ENCODE data around the gene ACP1. TPM values are rescaled to one million over a fixed set of nuclear protein-coding genes. Genes with fewer than 3 reads are reported as not detected.

Gene ACP1
- total and polyA plus RNA-seq, 2 of the 8 experiments (the other 6 are each of a cell fraction or from before 2014, with no cell fraction given): 115 to 155 TPM

- FAIRE-seq (no peak), DNase-seq (ENCODE audit: low read depth in 1 of 2, low spot score in 2 of 2) (no peak)
- Histone ChIP-seq H2BK12ac (ENCODE audit: low read depth, low read length) (no peak overlapping the region), H3K9me3 (ENCODE audit: insufficient read depth in 2 of 2, low read depth in 1 of 2, low read length in 1 of 2) (peaks cover 11 to 12% of the 10 kb centered on the region in 2 experiments), H3K23ac (ENCODE audit: insufficient read length) (no peak overlapping the region), H2AK5ac (ENCODE audit: low read depth, low read length) (no peak overlapping the region), H3K56ac (replicated peaks; ENCODE audit: insufficient read length, low read depth, low read length) (no peak overlapping the region), H3K79me2 (ENCODE audit: control insufficient read depth in 1 of 2, insufficient read depth in 2 of 2, low read length in 2 of 2) (peaks cover 8 to 34% of the 10 kb centered on the region in 2 experiments), H4K91ac (replicated peaks; ENCODE audit: insufficient read length, low read length) (no peak overlapping the region), H3K27me3 (replicated peaks in 1 of 4; ENCODE audit: control insufficient read depth in 3 of 4, extremely low read depth in 1 of 4, insufficient read depth in 3 of 4, low read length in 3 of 4) (peaks cover 0 to 9% (median 5%) of the 10 kb centered on the region in 4 experiments; a peak in 5 of 7 replicates), H3K9ac (replicated peaks in 1 of 4; ENCODE audit: extremely low read depth in 1 of 4, low read depth in 3 of 4, low read length in 3 of 4) (no peak overlapping the region), H3K18ac (ENCODE audit: extremely low read depth, low read length) (no peak overlapping the region), H3K14ac (ENCODE audit: insufficient read length) (no peak overlapping the region), H3K36me3 (ENCODE audit: control insufficient read depth in 2 of 4, insufficient read depth in 4 of 4, low read length in 3 of 4) (peaks cover 0 to 18% (median 0%) of the 10 kb centered on the region in 4 experiments; a peak in 3 of 8 replicates), H2BK5ac (ENCODE audit: low read depth, low read length) (no peak overlapping the region), H3K4me1 (replicated peaks in 1 of 4; ENCODE audit: control insufficient read depth in 3 of 4, insufficient read depth in 4 of 4, low read length in 3 of 4) (peaks cover 0 to 5% (median 3%) of the 10 kb centered on the region in 4 experiments; a peak in 2 of 7 replicates), H3K23me2 (ENCODE audit: low read depth, low read length) (peaks cover 9% of the 10 kb centered on the region; the same call in 1 of the 2 replicates), H4K8ac (ENCODE audit: extremely low read depth, insufficient read depth, low read length) (no peak overlapping the region), H2BK15ac (ENCODE audit: low read length) (no peak overlapping the region), H3K79me1 (ENCODE audit: low read depth, low read length) (no peaks in the 10 kb centered on the region), H2BK120ac (replicated peaks; ENCODE audit: low read depth, low read length) (no peak overlapping the region), H4K20me1 (replicated peaks in 1 of 2; ENCODE audit: control insufficient read depth in 1 of 2, insufficient read depth in 2 of 2, low read length in 2 of 2) (peaks cover 0 to 10% of the 10 kb centered on the region in 2 experiments), H3K27ac (ENCODE audit: low read depth, low read length) (no peak overlapping the region), H3K4me2 (ENCODE audit: insufficient read depth in 1 of 2, low read depth in 2 of 2, low read length in 2 of 2) (no peak overlapping the region), H2AFZ (ENCODE audit: low read length) (no peak overlapping the region), H3K4me3 (ENCODE audit: extremely low read depth in 1 of 4, insufficient read depth in 2 of 4, low read depth in 3 of 4, low read length in 4 of 4) (no peak overlapping the region), H4K5ac (ENCODE audit: insufficient read length, low read depth, low read length) (no peak overlapping the region), H3K4ac (replicated peaks; ENCODE audit: insufficient read length, low read depth, low read length) (no peak overlapping the region), H2BK20ac (ENCODE audit: low read length) (no peak overlapping the region)
- WGBS, 2 experiments (ENCODE audit: extremely low coverage in 1 of 2, insufficient coverage in 1 of 2, insufficient read length in 1 of 2, insufficient replicate concordance in 2 of 2, low coverage in 1 of 2, low lambda C conversion rate in 2 of 2, missing lambda C conversion rate in 1 of 2): 94% methylated on average over 6 of the region's 6 CpGs; no CpG with 5 or more reads in 1 of the 2 experiments
- CTCF ChIA-PET (ENCODE audit: partially characterized antibody): interaction anchor here (0.7 to 2.3 kb wide), 4 partner anchors 14 to 21 kb away, joined by 3 to 12 read pairs (median 4); no protein-coding TSS in a partner anchor
- POLR2A ChIA-PET (ENCODE audit: partially characterized antibody): interaction anchor here (1.4 kb wide), 1 partner anchor 11 kb away, joined by 3 read pairs; no protein-coding TSS in a partner anchor
- no peak for TF ChIP-seq PHF8 (conservative IDR thresholded peaks at IDR 0.05; ENCODE audit: low read depth, low read length)
- no peak for TF ChIP-seq SUZ12 (IDR thresholded peaks at IDR 0.05; ENCODE audit: low read length)
- TF ChIP-seq CREB1 (IDR thresholded peaks at IDR 0.05): no peak
- no peak for TF ChIP-seq BCL11A (IDR thresholded peaks at IDR 0.05; ENCODE audit: low read depth in 2 of 2, low read length in 2 of 2)
- no peak for TF ChIP-seq ATF2 (IDR thresholded peaks at IDR 0.05; ENCODE audit: low read length)
- no peak for TF ChIP-seq TCF12 (IDR thresholded peaks at IDR 0.05; ENCODE audit: low read depth, low read length)
- no peak for TF ChIP-seq GABPA (IDR thresholded peaks at IDR 0.05; ENCODE audit: borderline replicate concordance, insufficient read depth, low read length)
- TF ChIP-seq ZNF274 (IDR thresholded peaks at IDR 0.05; ENCODE audit: borderline replicate concordance, extremely low read depth, low read length): no peak
- no peak for TF ChIP-seq CBX8 (IDR thresholded peaks at IDR 0.05; ENCODE audit: borderline replicate concordance, low read depth, low read length)
- TF ChIP-seq TBP (IDR thresholded peaks at IDR 0.05; ENCODE audit: low read depth, low read length): no peak
- no peak for TF ChIP-seq CTBP2 (IDR thresholded peaks at IDR 0.05; ENCODE audit: borderline replicate concordance, insufficient read depth, insufficient read length, low read length)
These were observed 4.1 kb upstream of the ACP1 start for GRCh38 chr2:260507-261161.

All from H1 (cell line).